IPS DF 4.7 (cell line): ENCODE results near the gene COBL.

Experiments used
- DNase-seq: peaks from one replicate; pipeline ENCODE4 v3.0.0-alpha.2; 2013; ENCODE audit warnings: low spot score; ENCODE audit errors: extremely low read depth

COBL gene

GRCh38 chr7:51326656-51327286 is 10.2 kb upstream of the COBL start:
- peak; percentile 85 for DNase-seq

GRCh38 chr7:51325908-51326307 is 9.3 kb upstream of the COBL start:
- no peak for DNase-seq

- no peak for DNase-seq
These were observed 8.7 kb upstream of the COBL start for GRCh38 chr7:51325261-51325676.

GRCh38 chr7:51324206-51324898 is 7.7 kb upstream of the COBL start:
- no peak for DNase-seq

GRCh38 chr7:51321961-51322515 is 5.4 kb upstream of the COBL start:
- no peak for DNase-seq

GRCh38 chr7:51318886-51319579 is 2.4 kb upstream of the COBL start:
- no peak for DNase-seq

GRCh38 chr7:51318001-51318400 is 1.4 kb upstream of the COBL start:
- DNase-seq, result no peak

- DNase-seq, result no peak
These were observed 937 bp upstream of the COBL start for GRCh38 chr7:51317582-51317910.

- no peak for DNase-seq
These were observed 345 bp downstream of the COBL start for GRCh38 chr7:51316262-51316665.

- no peak for DNase-seq
These were observed 982 bp downstream of the COBL start for GRCh38 chr7:51315393-51316261.

- DNase-seq, result no peak
These were observed 1.9 kb downstream of the COBL start for GRCh38 chr7:51314726-51315125.

GRCh38 chr7:51313738-51314425 is 2.7 kb downstream of the COBL start:
- no peak for DNase-seq

- DNase-seq, result no peak
These were observed 3.5 kb downstream of the COBL start for GRCh38 chr7:51312951-51313737.

- DNase-seq, result no peak
These were observed 5.4 kb downstream of the COBL start for GRCh38 chr7:51311166-51311565.

- DNase-seq, result no peak
These were observed 6.5 kb downstream of the COBL start for GRCh38 chr7:51310131-51310583.

- DNase-seq, result no peak
These were observed 7.1 kb downstream of the COBL start for GRCh38 chr7:51309361-51310130.

- no peak for DNase-seq
These were observed 7.9 kb downstream of the COBL start for GRCh38 chr7:51308696-51309095.

GRCh38 chr7:51308265-51308664 is 8.3 kb downstream of the COBL start:
- DNase-seq, result no peak

GRCh38 chr7:51307651-51308210 is 8.9 kb downstream of the COBL start:
- no peak for DNase-seq
